SK-N-SH (cell line): ENCODE results near the gene FAM78A. TPM values are rescaled to one million over a fixed set of nuclear protein-coding genes. Genes with fewer than 3 reads are reported as not detected.

Source experiments
- CTCF ChIA-PET: fragments of 300-600, 350-600 bp; formaldehyde crosslinking; extraction: SDS; loops from one replicate; lab custom pipeline; 2021; lab: Yijun Ruan, JAX
- POLR2A ChIA-PET: fragments of 350-600 bp; sonication (Branson Sonifier 250); formaldehyde crosslinking; extraction: SDS; loops from one replicate; lab custom pipeline; 2020; ENCODE audit warnings: antibody characterized with exemption, inconsistent platforms; lab: Yijun Ruan, JAX
- DNase-seq: peaks from one replicate; pipeline ENCODE4 v3.0.0; 2012
- H2AFZ ChIP-seq: fragments of 200-600 bp; sonication (generic); 2 replicates; pipeline ENCODE4 v1.8.1; 2016; ENCODE audit warnings: antibody characterized with exemption, mild to moderate bottlenecking, low read depth
- H3F3A ChIP-seq: fragments of 200-600 bp; sonication (generic); replicated peaks from 2 replicates; pipeline ENCODE3; 2016; ENCODE audit warnings: antibody characterized with exemption, mild to moderate bottlenecking; ENCODE audit not compliant: insufficient read depth
- H3K27ac ChIP-seq, 2 experiments: fragments of 200-500 bp in 1 of 2; fragments of 200-600 bp in 1 of 2; sonication (Bioruptor generic) in 1 of 2; sonication (generic), shearing (Covaris generic) in 1 of 2; 2 replicates each; pipeline versions ENCODE4 v1.5.1 to v1.6.1; 2014 to 2016; ENCODE audit warnings: low read depth in 2 of 2, inconsistent platforms in 1 of 2, low read length in 1 of 2, mild to moderate bottlenecking in 1 of 2, mixed read lengths in 1 of 2
- H3K27me3 ChIP-seq: fragments of 200-600 bp; sonication (generic), shearing (Covaris generic); 2 replicates; pipeline ENCODE4 v1.6.1; 2016; ENCODE audit warnings: mixed run types; ENCODE audit not compliant: insufficient read depth
- H3K36me3 ChIP-seq, 2 experiments: fragments of 200-500 bp in 1 of 2; fragments of 200-600 bp in 1 of 2; sonication (Bioruptor generic) in 1 of 2; sonication (generic) in 1 of 2; replicated peaks in 1 of 2; 2 replicates each; pipeline versions ENCODE3 to v1.5.1; 2014 to 2016; ENCODE audit warnings: low read length in 1 of 2, mild to moderate bottlenecking in 1 of 2; ENCODE audit not compliant: insufficient read depth in 2 of 2, control insufficient read depth in 1 of 2
- H3K4me1 ChIP-seq, 2 experiments: fragments of 200-500 bp in 1 of 2; fragments of 200-600 bp in 1 of 2; sonication (Bioruptor generic) in 1 of 2; sonication (generic), shearing (Covaris generic) in 1 of 2; 2 replicates each; pipeline versions ENCODE4 v1.5.1 to v1.6.1; 2014 to 2016; ENCODE audit warnings: low read depth in 1 of 2, low read length in 1 of 2, mixed run types in 1 of 2; ENCODE audit not compliant: insufficient read depth in 2 of 2, control insufficient read depth in 1 of 2
- H3K4me2 ChIP-seq: fragments of 200-600 bp; sonication (generic), shearing (Covaris generic); 2 replicates; pipeline ENCODE4 v1.6.1; 2017; ENCODE audit warnings: mixed run types
- H3K4me3 ChIP-seq, 2 experiments: fragments of 200-500 bp in 1 of 2; fragments of 200-600 bp in 1 of 2; sonication (Bioruptor generic) in 1 of 2; sonication (generic), shearing (Covaris generic) in 1 of 2; 2 replicates each; pipeline versions ENCODE4 v1.5.1 to v1.8.1; 2014 to 2016; ENCODE audit warnings: low read depth in 2 of 2, inconsistent platforms in 1 of 2, low read length in 1 of 2, mild to moderate bottlenecking in 1 of 2, mixed read lengths in 1 of 2, moderate library complexity in 1 of 2
- H3K79me2 ChIP-seq: fragments of 200-600 bp; sonication (generic); 2 replicates; pipeline ENCODE4 v1.8.1; 2017; ENCODE audit warnings: mild to moderate bottlenecking; ENCODE audit not compliant: insufficient read depth
- H3K9ac ChIP-seq: fragments of 200-600 bp; sonication (generic); 2 replicates; pipeline ENCODE4 v1.6.1; 2017; ENCODE audit warnings: mixed run types
- H3K9me2 ChIP-seq: fragments of 200-600 bp; sonication (generic); 2 replicates; pipeline ENCODE4 v1.6.1; 2017; ENCODE audit warnings: mixed run types
- H3K9me3 ChIP-seq: fragments of 200-600 bp; sonication (generic); 2 replicates; pipeline ENCODE4 v1.6.1; 2017; ENCODE audit warnings: mixed run types, mild to moderate bottlenecking, moderate library complexity
- H4K20me1 ChIP-seq: fragments of 200-600 bp; sonication (generic); 2 replicates; pipeline ENCODE4 v1.6.1; 2017; ENCODE audit warnings: mild to moderate bottlenecking, mixed run types; ENCODE audit not compliant: insufficient read depth
- CHD2 ChIP-seq: fragments of 150-350 bp; IDR thresholded peaks from 2 replicates; pipeline ENCODE4 v1.6.1; 2018; ENCODE audit warnings: low read length; ENCODE audit not compliant: partially characterized antibody
- ELF1 ChIP-seq: IDR thresholded peaks from 2 replicates; pipeline ENCODE4 v1.4.0; 2012
- EP300 ChIP-seq, 2 experiments: IDR thresholded peaks; 2 replicates each; pipeline versions ENCODE4 v1.4.0 to v1.6.1; 2012; ENCODE audit warnings: borderline replicate concordance in 1 of 2, low read depth in 1 of 2, low read length in 1 of 2
- FOXJ3 ChIP-seq: sonication (generic); formaldehyde crosslinking; IDR thresholded peaks from 2 replicates; pipeline ENCODE4 v1.5.1; 2020; ENCODE audit warnings: mild to moderate bottlenecking, missing genetic modification reagents
- GABPA ChIP-seq: IDR thresholded peaks from 2 replicates; pipeline ENCODE4 v1.4.0; 2012; ENCODE audit warnings: low read depth, mild to moderate bottlenecking
- GATA2 ChIP-seq: sonication (generic); formaldehyde crosslinking; IDR thresholded peaks from 2 replicates; pipeline ENCODE4 v1.5.0; 2020; ENCODE audit warnings: mild to moderate bottlenecking, missing genetic modification reagents
- IRF3 ChIP-seq: fragments of 150-350 bp; IDR thresholded peaks from 2 replicates; pipeline ENCODE4 v1.6.1; 2016; ENCODE audit warnings: mild to moderate bottlenecking, low read depth, low read length
- MAX ChIP-seq: IDR thresholded peaks from 2 replicates; pipeline ENCODE4 v1.4.0; 2012; ENCODE audit warnings: low read depth
- NFIC ChIP-seq: IDR thresholded peaks from 2 replicates; pipeline ENCODE4 v1.4.0; 2012; ENCODE audit warnings: borderline replicate concordance
- NRF1 ChIP-seq: IDR thresholded peaks from 2 replicates; pipeline ENCODE4 v1.6.1; 2012; ENCODE audit warnings: low read depth, mild to moderate bottlenecking, low read length
- PBX3 ChIP-seq: IDR thresholded peaks from 2 replicates; pipeline ENCODE4; 2012
- POLR2AphosphoS5 ChIP-seq: IDR thresholded peaks from 2 replicates; pipeline ENCODE4 v1.6.1; 2012; ENCODE audit warnings: low read depth, low read length
- RAD21 ChIP-seq: IDR thresholded peaks from 2 replicates; pipeline ENCODE4 v1.6.1; 2012; ENCODE audit warnings: mild to moderate bottlenecking, low read length
- RCOR1 ChIP-seq: fragments of 150-350 bp; IDR thresholded peaks from 2 replicates; pipeline ENCODE4 v1.6.1; 2017; ENCODE audit warnings: antibody characterized with exemption, low read length
- REST ChIP-seq: IDR thresholded peaks from 2 replicates; pipeline ENCODE4 v1.6.1; 2012; ENCODE audit warnings: mild to moderate bottlenecking, low read depth, low read length, moderate library complexity
- RFX5 ChIP-seq: IDR thresholded peaks from 2 replicates; pipeline ENCODE4 v1.6.1; 2012; ENCODE audit warnings: mild to moderate bottlenecking, improper control_type of control experiment, low read length
- SIN3A ChIP-seq: IDR thresholded peaks from 2 replicates; pipeline ENCODE4 v1.6.1; 2012; ENCODE audit warnings: low read depth, mild to moderate bottlenecking, low read length, moderate library complexity, borderline replicate concordance
- TAF1 ChIP-seq: IDR thresholded peaks from 2 replicates; pipeline ENCODE4 v1.6.1; 2012; ENCODE audit warnings: low read depth, mild to moderate bottlenecking, low read length, moderate library complexity, borderline replicate concordance
- TCF12 ChIP-seq: IDR thresholded peaks from 2 replicates; pipeline ENCODE4 v1.4.0; 2012
- WGBS: methylation state at CpG from one replicate; pipeline ENCODE4 v1.1.6; 2017; ENCODE audit warnings: low lambda C conversion rate; 5-methylcytosine and 5-hydroxymethylcytosine counted together
- polyA plus RNA-seq, 3 experiments: library from polyadenylated mRNA; depleted of rRNA; stranded (reverse); fragments of >200 nt; gene quantifications; 2 replicates each; pipeline ENCODE4 v1.2.3, GENCODE V29; 2012

The FAM78A gene
- polyA plus RNA-seq, 1 of the 3 experiments (the other 2 are of a cell fraction): 1.0 TPM

GRCh38 chr9:131262327-131263032, 13.8 kb downstream of the FAM78A start:
- DNase-seq: no peak
- Histone ChIP-seq H3K79me2 (no peaks in the 10 kb centered on the region), H3K27me3 (no peaks in the 10 kb centered on the region), H3K4me3 (no peak overlapping the region), H3K9me2 (no peaks in the 10 kb centered on the region), H3K27ac (no peak overlapping the region), H3K36me3 (no peaks in the 10 kb centered on the region), H4K20me1 (no peaks in the 10 kb centered on the region), H3K4me2 (no peak overlapping the region), H3K4me1 (peaks cover 0 to 6% of the 10 kb centered on the region in 2 experiments; a peak in 1 of 4 replicates), H3K9ac (no peak overlapping the region), H3F3A (no peaks in the 10 kb centered on the region), H2AFZ (no peak overlapping the region), H3K9me3 (no peaks in the 10 kb centered on the region)
- ChIA-PET CTCF (no interaction called here), POLR2A (no interaction called here)
- TF ChIP-seq RAD21: no peak
- TF ChIP-seq TCF12: no peak
- no peak for TF ChIP-seq RCOR1
- no peak for TF ChIP-seq NFIC
- TF ChIP-seq NRF1: no peak
- TF ChIP-seq SIN3A: no peak
- no peak for TF ChIP-seq ELF1
- no peak for TF ChIP-seq POLR2AphosphoS5
- TF ChIP-seq MAX: no peak
- TF ChIP-seq GABPA: no peak
- TF ChIP-seq EP300 (IDR thresholded peaks at IDR 0.05; ENCODE audit: borderline replicate concordance in 1 of 2, low read depth in 1 of 2, low read length in 1 of 2): no peak
- no peak for TF ChIP-seq REST
- TF ChIP-seq TAF1: no peak
- TF ChIP-seq GATA2 (CRISPR knock-in tag): no peak
- TF ChIP-seq CHD2: no peak
- no peak for TF ChIP-seq PBX3
- TF ChIP-seq FOXJ3: no peak
- TF ChIP-seq IRF3: no peak
- TF ChIP-seq RFX5: no peak
- 88% methylated on average over 13 of the region's 13 CpGs for WGBS
